Activated CD8-positive, alpha-beta memory T cell treated with anti-CD3 and anti-CD28 coated beads, Interleukin-2, amount 10 ng/mL, durations not matched to agents 7 days and 5 days (primary cell): ENCODE measurements around the gene SMARCD3. TPM values are rescaled to one million over a fixed set of nuclear protein-coding genes. Genes with fewer than 3 reads are reported as not detected.

ENCODE experiments used
- ATAC-seq: fragments of 150-1000 bp; cut with Tn5 transposase; one replicate; pipeline ENCODE4 v1.10.0; 2021; ENCODE audit warnings: moderate library complexity
- CTCF ChIA-PET: fragments of 350-600 bp; sonication (Branson Sonifier 250); formaldehyde crosslinking; loops from one replicate; lab custom pipeline; 2021; ENCODE audit warnings: antibody characterized with exemption; lab: Charles Lee
- DNase-seq: peaks from one replicate; pipeline ENCODE4 v3.0.0-alpha.2; 2020
- H3K27ac Mint-ChIP-seq: one replicate; pipeline ENCODE4 v1.8.0; 2021; ENCODE audit warnings: mild to moderate bottlenecking, mixed read lengths
- H3K27me3 Mint-ChIP-seq: one replicate; pipeline ENCODE4 v1.8.0; 2021; ENCODE audit warnings: mixed read lengths
- H3K36me3 Mint-ChIP-seq: one replicate; pipeline ENCODE4 v1.8.0; 2021; ENCODE audit warnings: mild to moderate bottlenecking, mixed read lengths
- H3K4me1 Mint-ChIP-seq: one replicate; pipeline ENCODE4 v1.8.0; 2021; ENCODE audit warnings: mixed read lengths
- H3K4me3 Mint-ChIP-seq: one replicate; pipeline ENCODE4 v1.8.0; 2021; ENCODE audit warnings: mild to moderate bottlenecking, moderate library complexity, mixed read lengths
- H3K9me3 Mint-ChIP-seq: one replicate; pipeline ENCODE4 v1.8.0; 2022; ENCODE audit warnings: low read depth, mixed read lengths
- total RNA-seq, 2 experiments: library from RNA; stranded (reverse); gene quantifications; one replicate each; pipeline ENCODE4 v1.2.3, GENCODE V29; 2021

Gene SMARCD3
- total RNA-seq, 2 experiments from 2014 or later: 1.0 to 2.5 TPM

DNA sequence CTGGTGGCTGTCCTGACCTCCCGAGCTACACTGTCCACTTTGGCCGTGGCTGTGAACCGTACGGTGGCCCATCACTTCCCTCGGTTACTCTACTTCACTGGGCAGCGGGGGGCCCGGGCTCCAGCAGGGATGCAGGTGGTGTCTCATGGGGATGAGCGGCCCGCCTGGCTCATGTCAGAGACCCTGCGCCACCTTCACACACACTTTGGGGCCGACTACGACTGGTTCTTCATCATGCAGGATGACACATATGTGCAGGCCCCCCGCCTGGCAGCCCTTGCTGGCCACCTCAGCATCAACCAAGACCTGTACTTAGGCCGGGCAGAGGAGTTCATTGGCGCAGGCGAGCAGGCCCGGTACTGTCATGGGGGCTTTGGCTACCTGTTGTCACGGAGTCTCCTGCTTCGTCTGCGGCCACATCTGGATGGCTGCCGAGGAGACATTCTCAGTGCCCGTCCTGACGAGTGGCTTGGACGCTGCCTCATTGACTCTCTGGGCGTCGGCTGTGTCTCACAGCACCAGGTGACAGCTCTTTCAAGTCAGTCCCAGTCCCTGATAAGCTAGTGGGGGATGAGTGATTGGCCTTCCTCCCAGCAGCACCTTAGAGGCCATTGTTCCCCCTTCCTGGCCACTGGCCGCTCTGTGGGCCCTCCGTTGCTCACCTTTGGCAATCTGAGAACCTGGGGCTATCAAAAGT is 13.3 kb downstream of the SMARCD3 start:
- Mint-ChIP-seq H3K36me3 (peaks cover 14% of the 10 kb centered on the region), H3K27me3 (no peaks in the 10 kb centered on the region), H3K4me3 (no peak overlapping the region), H3K9me3 (no peaks in the 10 kb centered on the region), H3K27ac (no peak overlapping the region), H3K4me1 (peaks cover 25% of the 10 kb centered on the region)
- CTCF ChIA-PET: interaction anchor here (4.7 kb wide), 1 partner anchor 9 kb away, joined by 47 read pairs; no protein-coding TSS in a partner anchor
- no peak for ATAC-seq
- DNase-seq: no peak

DNA sequence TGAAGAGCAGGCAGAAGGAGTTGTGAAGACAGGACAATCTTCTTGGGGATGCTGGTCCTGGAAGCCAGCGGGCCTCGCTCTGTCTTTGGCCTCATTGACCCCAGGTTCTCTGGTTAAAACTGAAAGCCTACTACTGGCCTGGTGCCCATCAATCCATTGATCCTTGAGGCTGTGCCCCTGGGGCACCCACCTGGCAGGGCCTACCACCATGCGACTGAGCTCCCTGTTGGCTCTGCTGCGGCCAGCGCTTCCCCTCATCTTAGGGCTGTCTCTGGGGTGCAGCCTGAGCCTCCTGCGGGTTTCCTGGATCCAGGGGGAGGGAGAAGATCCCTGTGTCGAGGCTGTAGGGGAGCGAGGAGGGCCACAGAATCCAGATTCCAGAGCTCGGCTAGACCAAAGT is 14.7 kb downstream of the SMARCD3 start:
- H3K4me1 Mint-ChIP-seq: peaks cover 25% of the 10 kb centered on the region
- H3K27me3 Mint-ChIP-seq: no peaks in the 10 kb centered on the region
- H3K27ac Mint-ChIP-seq: peak overlapping the region; percentile 100
- ATAC-seq (no peak), DNase-seq (no peak)
- peaks cover 12% of the 10 kb centered on the region for H3K36me3 Mint-ChIP-seq
- no peaks in the 10 kb centered on the region for H3K9me3 Mint-ChIP-seq
- CTCF ChIA-PET: interaction anchor here (1.4 to 4.7 kb wide), 2 partner anchors 10 to 14 kb away, joined by 3 to 47 read pairs; no protein-coding TSS in a partner anchor
- peak overlapping the region; percentile 100 for H3K4me3 Mint-ChIP-seq

DNA sequence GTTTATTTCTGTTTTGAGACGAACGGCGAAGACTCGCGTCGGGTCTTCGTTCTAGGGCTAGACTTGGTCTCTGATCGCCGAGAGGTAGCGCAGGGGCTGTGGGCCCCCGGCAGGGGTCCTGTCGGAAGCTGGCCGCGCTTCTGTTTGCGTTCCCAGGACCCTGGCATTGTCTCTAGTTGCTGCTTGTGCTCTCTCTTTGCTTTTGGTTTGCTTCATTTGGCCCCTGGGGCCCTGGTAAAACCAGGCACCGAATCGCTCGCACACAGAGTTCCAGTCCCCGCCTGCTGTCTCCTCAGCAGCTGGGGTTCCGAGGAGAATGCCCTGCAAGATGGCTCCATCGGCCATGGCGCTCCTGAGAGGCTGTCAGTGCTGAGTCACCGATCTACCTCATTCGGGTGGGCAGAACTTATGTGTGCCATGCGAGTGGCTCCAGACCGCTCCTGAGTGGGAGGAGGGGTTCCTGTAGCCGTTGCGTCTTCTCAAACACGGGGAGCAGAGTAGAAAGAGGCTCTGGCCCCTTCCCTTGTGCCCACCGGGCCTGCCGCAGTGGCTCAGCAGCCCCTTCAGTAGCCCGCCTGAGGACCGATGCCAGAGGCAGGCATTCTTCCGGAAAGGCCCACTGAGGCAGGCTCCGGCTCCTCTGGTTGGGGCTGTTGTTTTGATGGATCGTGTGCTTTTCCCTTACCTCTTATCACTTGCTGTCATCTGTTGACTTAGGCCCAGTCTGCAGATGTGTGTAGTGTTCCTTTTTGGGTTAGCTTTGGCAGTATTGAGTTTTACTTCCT is 15.4 kb downstream of the SMARCD3 start:
- peaks cover 12% of the 10 kb centered on the region for H3K36me3 Mint-ChIP-seq
- H3K27ac Mint-ChIP-seq: peak overlapping the region; percentile 100
- DNase-seq (peak; percentile 87), ATAC-seq (peak; percentile 77)
- CTCF ChIA-PET: interaction anchor here (0.8 to 4.7 kb wide), 7 partner anchors 11 to 270 kb away, joined by 3 to 47 read pairs (median 3); no protein-coding TSS in a partner anchor
- no peaks in the 10 kb centered on the region for H3K9me3 Mint-ChIP-seq
- H3K27me3 Mint-ChIP-seq: no peaks in the 10 kb centered on the region
- H3K4me3 Mint-ChIP-seq: peak overlapping the region; percentile 100
- peaks cover 30% of the 10 kb centered on the region for H3K4me1 Mint-ChIP-seq

DNA sequence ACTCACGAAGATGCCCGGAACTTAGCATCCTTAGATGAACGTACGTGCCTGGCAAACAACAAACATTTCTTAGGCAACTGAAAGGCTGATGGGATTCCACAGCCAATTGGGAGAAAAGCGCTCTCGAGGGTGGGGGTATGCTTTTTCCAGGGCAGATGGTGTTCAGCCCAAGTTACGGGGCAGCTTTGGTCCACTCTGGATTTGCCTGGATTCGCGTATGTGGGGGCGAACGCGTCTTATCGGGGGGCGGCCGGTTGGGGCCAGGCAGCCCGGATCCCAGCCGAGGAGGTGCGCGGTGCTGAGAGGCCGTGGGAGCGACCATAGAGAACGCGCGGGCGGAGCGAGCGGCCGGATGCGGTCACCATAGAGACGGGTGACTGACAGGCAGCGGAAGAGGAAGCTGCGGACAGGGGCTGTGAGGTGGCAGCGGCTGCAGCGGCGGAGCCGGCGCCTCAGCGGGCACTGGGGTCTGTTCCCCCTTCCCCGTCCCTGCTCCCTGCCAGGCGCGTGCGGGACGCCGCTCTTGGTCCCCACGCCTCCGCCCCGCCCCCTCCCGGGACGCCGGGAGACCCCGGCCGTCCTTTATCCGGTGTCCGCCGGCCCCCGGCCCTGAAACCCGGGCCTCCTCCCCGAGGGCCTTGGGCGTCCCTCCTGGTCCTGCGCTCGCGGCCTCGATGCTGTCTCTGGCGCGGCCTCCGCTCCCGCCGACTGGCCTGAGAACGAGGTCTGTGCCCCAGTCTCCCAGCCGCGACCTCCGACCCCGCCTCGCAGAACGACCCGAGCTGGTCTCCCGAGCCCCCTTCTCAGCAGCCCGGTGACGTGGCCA is 16.2 kb downstream of the SMARCD3 start, which contains the start of gene CHPF2:
Gene CHPF2, plus strand, starts transcription at position 393 of the 826 bp plus-strand sequence. CDS start 1,529 bp downstream, outside the sequence.
- CTCF ChIA-PET: interaction anchor here (0.8 to 4.7 kb wide), 8 partner anchors 12 to 270 kb away, joined by 3 to 47 read pairs (median 3); partner anchors contain the start of gene ABCB8
- Mint-ChIP-seq H3K9me3 (no peaks in the 10 kb centered on the region), H3K4me1 (peaks cover 33% of the 10 kb centered on the region)

DNA sequence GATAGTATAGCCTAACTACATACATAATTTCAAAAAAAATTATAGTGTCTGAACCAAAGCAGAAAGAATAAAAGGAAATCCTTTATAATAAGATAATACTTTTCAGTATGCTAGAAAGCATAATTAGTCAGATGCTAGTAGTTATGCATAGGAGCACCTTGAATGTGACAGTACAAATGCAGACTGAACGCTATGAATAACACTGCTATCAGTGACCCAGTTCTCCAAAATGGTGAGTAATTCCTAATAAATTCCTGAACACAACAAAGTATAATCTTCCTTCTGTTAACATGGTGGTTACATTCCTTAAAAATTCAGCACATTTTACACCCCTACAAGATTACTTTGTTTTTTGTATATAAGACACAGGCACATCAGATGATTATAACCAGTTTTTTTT is 17.4 kb downstream of the SMARCD3 start:
- Mint-ChIP-seq H3K27ac (no peak overlapping the region), H3K27me3 (no peaks in the 10 kb centered on the region), H3K36me3 (peaks cover 7% of the 10 kb centered on the region), H3K4me3 (peak overlapping the region; percentile 100), H3K9me3 (no peaks in the 10 kb centered on the region), H3K4me1 (peaks cover 40% of the 10 kb centered on the region)
- no peak for DNase-seq
- CTCF ChIA-PET: interaction anchor here (4.7 kb wide), 1 partner anchor 13 kb away, joined by 47 read pairs; no protein-coding TSS in a partner anchor
- no peak for ATAC-seq

More for the DNA sequence above, 16.2 kb downstream of the SMARCD3 start, which contains the start of gene CHPF2:
- ATAC-seq (peak; percentile 89), DNase-seq (peak; percentile 96)
- Mint-ChIP-seq H3K36me3 (peaks cover 12% of the 10 kb centered on the region), H3K4me3 (peak within 1 kb of the TSS; percentile 100), H3K27me3 (no peaks in the 10 kb centered on the region), H3K27ac (peak within 1 kb of the TSS; percentile 100)

DNA sequence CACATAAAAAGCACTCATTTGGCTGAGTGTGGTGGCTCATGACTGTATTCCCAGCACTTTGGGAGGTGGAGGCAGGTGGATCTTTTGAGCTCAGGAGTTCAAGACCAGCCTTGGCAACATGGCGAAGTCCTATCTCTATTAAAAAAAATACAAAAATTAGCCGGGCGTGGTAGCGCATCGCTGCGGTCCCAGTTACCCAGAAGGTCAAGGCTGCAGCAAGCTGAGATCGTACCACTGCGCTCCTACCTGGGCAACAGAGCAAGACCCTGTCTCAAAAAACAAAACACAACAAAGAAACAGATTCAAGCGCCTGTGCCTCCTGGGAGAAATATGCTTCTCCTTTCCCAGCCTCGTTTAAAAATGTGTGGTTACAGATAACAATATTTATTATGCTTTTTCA is 19.2 kb downstream of the SMARCD3 start:
- H3K27ac Mint-ChIP-seq: no peak overlapping the region
- no peak for ATAC-seq
- peaks cover 48% of the 10 kb centered on the region for H3K4me1 Mint-ChIP-seq
- CTCF ChIA-PET: interaction anchor here (2.9 kb wide), 1 partner anchor 17 kb away, joined by 8 read pairs; no protein-coding TSS in a partner anchor
- no peak for DNase-seq
- no peaks in the 10 kb centered on the region for H3K27me3 Mint-ChIP-seq
- no peaks in the 10 kb centered on the region for H3K9me3 Mint-ChIP-seq
- H3K4me3 Mint-ChIP-seq: no peak overlapping the region
- H3K36me3 Mint-ChIP-seq: peaks cover 14% of the 10 kb centered on the region

DNA sequence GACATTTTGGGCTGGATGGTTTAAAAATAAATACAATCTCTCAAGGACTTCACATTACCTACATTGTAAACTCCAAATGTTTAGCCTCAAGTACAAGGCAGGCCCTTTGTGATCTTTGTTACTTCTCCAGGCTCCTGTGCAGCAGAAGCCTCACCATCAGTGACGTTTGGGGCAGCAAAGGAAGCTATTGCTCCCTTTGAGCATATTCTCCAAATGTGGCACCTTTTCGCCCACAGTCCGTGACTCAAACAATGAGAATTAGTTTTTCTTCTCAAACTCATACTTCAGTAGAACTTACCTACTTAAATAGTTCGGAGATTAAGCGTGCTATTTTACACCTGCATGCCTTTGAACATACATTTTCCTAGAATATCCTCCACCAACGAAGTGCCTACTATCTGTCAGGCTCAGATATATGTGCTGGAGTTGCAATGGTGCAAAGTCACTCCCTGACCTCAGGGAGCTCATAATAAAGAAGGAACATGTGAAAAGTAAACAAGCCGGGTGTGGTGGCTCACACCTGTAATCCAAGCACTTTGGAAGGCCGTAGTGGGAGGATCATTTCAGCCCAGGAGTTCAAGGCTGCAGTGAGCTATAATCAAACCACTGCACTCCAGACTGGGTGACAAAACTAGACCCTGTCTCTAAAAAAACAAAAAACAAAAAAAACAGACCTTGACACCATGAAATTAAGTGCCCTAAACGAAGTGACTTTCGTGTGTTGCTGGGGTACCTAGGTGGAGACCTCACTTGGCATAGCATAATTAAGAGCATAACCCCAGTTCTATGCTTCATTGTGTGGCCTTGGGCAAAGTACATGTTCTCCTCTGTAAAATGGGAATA is 20.2 kb downstream of the SMARCD3 start:
- Mint-ChIP-seq H3K27me3 (no peaks in the 10 kb centered on the region), H3K4me1 (peaks cover 39% of the 10 kb centered on the region), H3K36me3 (peaks cover 17% of the 10 kb centered on the region), H3K4me3 (peak overlapping the region; percentile 98), H3K27ac (peak overlapping the region; percentile 92), H3K9me3 (no peaks in the 10 kb centered on the region)
- DNase-seq (no peak), ATAC-seq (no peak)
- CTCF ChIA-PET: interaction anchor here (0.7 to 6.2 kb wide), 7 partner anchors 16 to 200 kb away, joined by 3 to 47 read pairs (median 4); partner anchors contain the start of genes ABCB8 and GBX1

DNA sequence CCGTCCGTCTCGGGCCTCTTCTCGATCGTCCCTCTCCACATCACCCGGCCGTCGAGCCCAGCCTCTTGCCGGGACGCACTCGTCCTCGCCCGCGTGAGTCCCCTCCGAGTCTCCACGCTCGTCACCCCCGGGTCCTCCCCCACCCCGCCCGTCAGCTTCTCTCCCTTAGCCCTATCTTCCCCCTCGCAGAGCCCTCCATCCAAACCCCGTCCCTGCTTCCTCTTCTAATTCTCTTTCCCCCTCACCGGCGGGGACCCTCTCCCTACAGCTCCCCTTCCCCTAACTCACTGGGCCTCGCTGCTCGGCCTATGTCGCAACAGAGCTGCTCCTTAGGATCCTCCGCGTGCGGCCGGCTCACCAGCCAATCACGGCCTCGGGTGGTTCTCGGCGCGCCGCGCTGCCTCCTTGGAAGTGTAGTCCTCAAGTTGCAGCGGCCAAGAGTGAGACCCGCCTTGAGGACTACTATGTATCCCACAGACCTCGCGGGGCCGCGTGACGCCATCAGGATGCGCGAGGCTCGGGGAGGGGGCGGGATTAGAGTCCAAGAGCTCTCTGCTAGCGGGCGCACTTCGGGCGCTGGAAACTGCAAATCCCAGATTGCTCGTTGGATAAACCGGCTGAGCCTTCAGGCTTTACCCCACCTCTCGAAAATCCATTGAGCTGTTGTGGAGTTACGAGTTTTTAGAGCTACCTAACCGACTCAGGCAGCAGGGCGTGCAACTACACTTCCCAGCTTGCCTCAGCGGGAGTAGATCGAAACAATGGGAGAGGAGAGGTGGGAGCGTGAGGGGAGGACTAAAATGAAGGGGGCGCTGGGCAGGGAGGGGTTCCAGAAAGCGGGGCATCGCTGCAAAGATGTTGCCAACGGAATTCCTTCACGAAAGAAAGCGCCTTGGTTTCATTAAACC is 21.4 kb downstream of the SMARCD3 start, which contains the start of gene ABCF2:
Gene ABCF2, minus strand, starts transcription at position 331 of the 908 bp plus-strand sequence. CDS start 747 bp downstream, outside the sequence.
- Mint-ChIP-seq H3K4me1 (peaks cover 38% of the 10 kb centered on the region), H3K9me3 (no peaks in the 10 kb centered on the region), H3K27me3 (no peaks in the 10 kb centered on the region), H3K36me3 (peaks cover 19% of the 10 kb centered on the region), H3K4me3 (peak within 1 kb of the TSS; percentile 98), H3K27ac (peak within 1 kb of the TSS; percentile 92)
- ATAC-seq: peak; percentile 99
- peak; percentile 99 for DNase-seq
- CTCF ChIA-PET: interaction anchor here (0.7 to 6.2 kb wide), 16 partner anchors 17 to 199 kb away, joined by 3 to 47 read pairs (median 4); partner anchors contain the start of genes ABCB8 and GBX1

DNA sequence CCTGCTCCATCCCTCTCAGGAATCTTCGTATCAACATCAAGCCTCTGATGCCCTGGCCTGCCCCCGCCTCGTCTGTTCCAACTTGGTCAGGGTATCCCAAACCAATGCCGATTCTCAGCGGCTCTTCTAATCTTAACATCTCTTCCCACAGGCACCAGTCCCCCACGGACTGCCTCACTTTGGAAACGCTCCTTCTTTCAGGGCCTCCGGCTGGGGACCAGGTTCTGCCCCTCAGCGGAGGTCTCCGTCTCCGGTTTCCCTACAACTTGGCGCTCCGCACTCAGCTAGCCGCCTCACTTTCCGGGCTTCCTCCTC is 22.0 kb downstream of the SMARCD3 start:
- no peaks in the 10 kb centered on the region for H3K27me3 Mint-ChIP-seq
- H3K4me1 Mint-ChIP-seq: peaks cover 32% of the 10 kb centered on the region
- CTCF ChIA-PET: interaction anchor here (1.0 to 6.2 kb wide), 9 partner anchors 17 to 102 kb away, joined by 3 to 47 read pairs (median 4); partner anchors contain the start of gene GBX1
- DNase-seq (no peak), ATAC-seq (no peak)
- H3K36me3 Mint-ChIP-seq: peaks cover 21% of the 10 kb centered on the region
- no peaks in the 10 kb centered on the region for H3K9me3 Mint-ChIP-seq
- peak overlapping the region; percentile 92 for H3K27ac Mint-ChIP-seq
- peak overlapping the region; percentile 98 for H3K4me3 Mint-ChIP-seq

DNA sequence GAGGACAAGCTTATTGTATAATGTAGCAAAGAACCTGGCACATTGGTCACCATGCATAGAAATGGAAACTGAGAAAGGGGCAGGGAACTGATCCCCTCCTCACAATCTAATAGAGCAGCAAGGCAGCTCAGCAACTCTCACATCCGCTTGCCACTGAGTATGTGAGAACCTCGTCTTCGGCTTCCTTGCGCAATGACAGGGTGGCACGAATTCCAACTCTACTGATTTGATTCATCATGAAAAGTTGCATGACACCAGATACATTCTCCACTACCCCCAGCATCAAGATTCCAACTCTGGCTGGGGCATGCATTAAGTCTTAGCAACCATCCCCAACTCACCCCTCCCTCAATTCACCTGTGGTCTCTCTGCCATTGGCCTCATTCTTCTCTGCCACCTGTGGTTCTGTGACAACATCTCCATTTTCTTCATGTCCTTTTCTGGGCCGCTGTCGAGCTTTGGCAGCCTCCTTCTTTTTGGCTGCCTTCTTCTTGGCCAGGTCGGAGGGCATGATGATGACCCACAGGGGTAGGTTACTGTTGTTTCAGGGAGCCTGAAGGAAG is 22.5 kb downstream of the SMARCD3 start:
- DNase-seq: no peak
- CTCF ChIA-PET: interaction anchor here (1.2 to 6.2 kb wide), 5 partner anchors 18 to 102 kb away, joined by 3 to 47 read pairs (median 4); partner anchors contain the start of gene GBX1
- no peaks in the 10 kb centered on the region for H3K9me3 Mint-ChIP-seq
- H3K36me3 Mint-ChIP-seq: peaks cover 22% of the 10 kb centered on the region
- no peaks in the 10 kb centered on the region for H3K27me3 Mint-ChIP-seq
- H3K4me1 Mint-ChIP-seq: peaks cover 28% of the 10 kb centered on the region
- peak overlapping the region; percentile 92 for H3K27ac Mint-ChIP-seq
- H3K4me3 Mint-ChIP-seq: peak overlapping the region; percentile 98
- ATAC-seq: no peak
